GM18951 (cell line): ENCODE data around the gene JAKMIP1.

Source experiments
- POLR2A ChIP-seq: IDR thresholded peaks from 4 replicates; pipeline ENCODE4 v1.6.1; 2011; ENCODE audit warnings: mild to moderate bottlenecking; ENCODE audit not compliant: insufficient read length, insufficient read depth; ENCODE audit errors: extremely low read depth
- in situ Hi-C: fragments of 300-500 bp; cut with MboI; formaldehyde crosslinking; loops from one replicate; pipeline ENCODE4 v1.12.0; 2022; ENCODE audit warnings: low sequenced_read_pairs, mixed read lengths, inconsistent platforms; ENCODE audit not compliant: unreplicated experiment

The JAKMIP1 gene

GRCh38 chr4:6030679-6031078, 169.7 kb downstream of the JAKMIP1 start:
- no peak for TF ChIP-seq POLR2A
- in situ Hi-C loops = no loop called here

GRCh38 chr4:6029254-6029653, 171.1 kb downstream of the JAKMIP1 start:
- TF ChIP-seq POLR2A = no peak
- in situ Hi-C loops = no loop called here

- TF ChIP-seq POLR2A = no peak
- in situ Hi-C loops = no loop called here
Observed at GRCh38 chr4:6028168-6028567, 172.2 kb downstream of the JAKMIP1 start.

- in situ Hi-C loops = no loop called here
- no peak for TF ChIP-seq POLR2A
Observed at GRCh38 chr4:6027392-6027791, 173.0 kb downstream of the JAKMIP1 start.

GRCh38 chr4:6024313-6024960, 175.9 kb downstream of the JAKMIP1 start:
- no peak for TF ChIP-seq POLR2A
- in situ Hi-C loops = no loop called here

GRCh38 chr4:6023731-6024130, 176.6 kb downstream of the JAKMIP1 start:
- in situ Hi-C loops = no loop called here
- TF ChIP-seq POLR2A = no peak

GRCh38 chr4:6022607-6023288, 177.6 kb downstream of the JAKMIP1 start:
- TF ChIP-seq POLR2A = no peak
- in situ Hi-C loops = no loop called here

GRCh38 chr4:6021831-6022606, 178.3 kb downstream of the JAKMIP1 start:
- TF ChIP-seq POLR2A = no peak
- in situ Hi-C loops = no loop called here

GRCh38 chr4:6020613-6021012, 179.7 kb downstream of the JAKMIP1 start:
- in situ Hi-C loops = no loop called here
- TF ChIP-seq POLR2A = no peak

GRCh38 chr4:6019316-6020263, 180.8 kb downstream of the JAKMIP1 start:
- in situ Hi-C loops = no loop called here
- TF ChIP-seq POLR2A = no peak

GRCh38 chr4:6018331-6018730, 182.0 kb downstream of the JAKMIP1 start, which contains the start of gene C4orf50:
TSS of gene C4orf50 (minus strand) at chr4:6018431.
- TF ChIP-seq POLR2A = no peak
- in situ Hi-C loops = no loop called here

- in situ Hi-C loops = no loop called here
- TF ChIP-seq POLR2A = no peak
Observed at GRCh38 chr4:6017800-6018199, 182.5 kb downstream of the JAKMIP1 start.

- no peak for TF ChIP-seq POLR2A
- in situ Hi-C loops = no loop called here
Observed at GRCh38 chr4:6017030-6017429, 183.3 kb downstream of the JAKMIP1 start.
